ENCODE measurements around the gene FOXC1. TPM values are rescaled to one million over a fixed set of nuclear protein-coding genes. Genes with fewer than 3 reads are reported as not detected.
A peak's percentile ranks its signal among the peaks of the same experiment; 100 is the strongest.

FOXC1 gene
- total RNA-seq, 1 donor from 2014 or later = 2.9 TPM

DNA sequence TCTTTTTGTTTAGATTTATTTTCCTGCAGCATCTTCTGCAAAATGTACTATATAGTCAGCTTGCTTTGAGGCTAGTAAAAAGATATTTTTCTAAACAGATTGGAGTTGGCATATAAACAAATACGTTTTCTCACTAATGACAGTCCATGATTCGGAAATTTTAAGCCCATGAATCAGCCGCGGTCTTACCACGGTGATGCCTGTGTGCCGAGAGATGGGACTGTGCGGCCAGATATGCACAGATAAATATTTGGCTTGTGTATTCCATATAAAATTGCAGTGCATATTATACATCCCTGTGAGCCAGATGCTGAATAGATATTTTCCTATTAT, 3.2 kb downstream of the FOXC1 start:
- Mint-ChIP-seq H3K27me3 (ENCODE audit: low read depth, unreplicated experiment) (peaks cover 45% of the 10 kb centered on the region), H3K36me3 (ENCODE audit: low read depth, unreplicated experiment) (peaks cover 2% of the 10 kb centered on the region), H3K9me3 (ENCODE audit: unreplicated experiment) (peaks cover 8% of the 10 kb centered on the region), H3K4me3 (ENCODE audit: unreplicated experiment) (peak overlapping the region; percentile 73), H3K4me1 (ENCODE audit: low read depth, unreplicated experiment) (peaks cover 9% of the 10 kb centered on the region), H3K27ac (ENCODE audit: unreplicated experiment) (no peak overlapping the region)
- Histone ChIP-seq H3K27me3 (ENCODE audit: insufficient read depth, low read length) (peaks cover 35% of the 10 kb centered on the region), H2AFZ (ENCODE audit: low read depth, low read length) (no peak overlapping the region), H4K20me1 (ENCODE audit: insufficient read depth, low read length) (peaks cover 22% of the 10 kb centered on the region), H3K4me2 (ENCODE audit: low read length) (peak overlapping the region; percentile 84), H3K79me2 (ENCODE audit: insufficient read depth, low read length) (peaks cover 35% of the 10 kb centered on the region), H3K36me3 (ENCODE audit: insufficient read depth, low read length) (no peaks in the 10 kb centered on the region), H3K4me3 (ENCODE audit: insufficient read depth, low read depth, low read length) (peak overlapping the region; percentile 70), H3K9me3 (ENCODE audit: insufficient read depth, low read depth, low read length) (no peaks in the 10 kb centered on the region), H3K9ac (ENCODE audit: low read length) (peak overlapping the region; percentile 88), H3K27ac (ENCODE audit: low read depth, low read length) (no peak overlapping the region), H3K4me1 (ENCODE audit: insufficient read depth, low read length) (peaks cover 19% of the 10 kb centered on the region)
- DNase-seq (ENCODE audit: low read depth) (peak; percentile 63), FAIRE-seq (no peak)
- no peak for TF ChIP-seq EZH2 (IDR thresholded peaks at IDR 0.05; ENCODE audit: insufficient read depth, low read length)
- TF ChIP-seq, protein P1, sequence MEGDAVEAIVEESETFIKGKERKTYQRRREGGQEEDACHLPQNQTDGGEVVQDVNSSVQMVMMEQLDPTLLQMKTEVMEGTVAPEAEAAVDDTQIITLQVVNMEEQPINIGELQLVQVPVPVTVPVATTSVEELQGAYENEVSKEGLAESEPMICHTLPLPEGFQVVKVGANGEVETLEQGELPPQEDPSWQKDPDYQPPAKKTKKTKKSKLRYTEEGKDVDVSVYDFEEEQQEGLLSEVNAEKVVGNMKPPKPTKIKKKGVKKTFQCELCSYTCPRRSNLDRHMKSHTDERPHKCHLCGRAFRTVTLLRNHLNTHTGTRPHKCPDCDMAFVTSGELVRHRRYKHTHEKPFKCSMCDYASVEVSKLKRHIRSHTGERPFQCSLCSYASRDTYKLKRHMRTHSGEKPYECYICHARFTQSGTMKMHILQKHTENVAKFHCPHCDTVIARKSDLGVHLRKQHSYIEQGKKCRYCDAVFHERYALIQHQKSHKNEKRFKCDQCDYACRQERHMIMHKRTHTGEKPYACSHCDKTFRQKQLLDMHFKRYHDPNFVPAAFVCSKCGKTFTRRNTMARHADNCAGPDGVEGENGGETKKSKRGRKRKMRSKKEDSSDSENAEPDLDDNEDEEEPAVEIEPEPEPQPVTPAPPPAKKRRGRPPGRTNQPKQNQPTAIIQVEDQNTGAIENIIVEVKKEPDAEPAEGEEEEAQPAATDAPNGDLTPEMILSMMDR (IDR thresholded peaks at IDR 0.05; ENCODE audit: insufficient read depth, low read depth, low read length) = no peak

DNA sequence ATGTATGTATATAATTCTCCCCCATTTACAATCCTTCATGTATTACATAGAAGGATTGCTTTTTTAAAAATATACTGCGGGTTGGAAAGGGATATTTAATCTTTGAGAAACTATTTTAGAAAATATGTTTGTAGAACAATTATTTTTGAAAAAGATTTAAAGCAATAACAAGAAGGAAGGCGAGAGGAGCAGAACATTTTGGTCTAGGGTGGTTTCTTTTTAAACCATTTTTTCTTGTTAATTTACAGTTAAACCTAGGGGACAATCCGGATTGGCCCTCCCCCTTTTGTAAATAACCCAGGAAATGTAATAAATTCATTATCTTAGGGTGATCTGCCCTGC, 3.6 kb downstream of the FOXC1 start:
- Histone ChIP-seq H3K4me1 (ENCODE audit: insufficient read depth, low read length) (peaks cover 19% of the 10 kb centered on the region), H3K9me3 (ENCODE audit: insufficient read depth, low read depth, low read length) (no peaks in the 10 kb centered on the region), H3K79me2 (ENCODE audit: insufficient read depth, low read length) (peaks cover 35% of the 10 kb centered on the region), H3K27me3 (ENCODE audit: insufficient read depth, low read length) (peaks cover 32% of the 10 kb centered on the region), H4K20me1 (ENCODE audit: insufficient read depth, low read length) (peaks cover 18% of the 10 kb centered on the region), H3K27ac (ENCODE audit: low read depth, low read length) (peak overlapping the region; percentile 73), H3K4me3 (ENCODE audit: insufficient read depth, low read depth, low read length) (peak overlapping the region; percentile 70), H2AFZ (ENCODE audit: low read depth, low read length) (no peak overlapping the region), H3K9ac (ENCODE audit: low read length) (peak overlapping the region; percentile 80), H3K4me2 (ENCODE audit: low read length) (peak overlapping the region; percentile 84), H3K36me3 (ENCODE audit: insufficient read depth, low read length) (no peaks in the 10 kb centered on the region)
- H3K27me3 Mint-ChIP-seq (ENCODE audit: low read depth, unreplicated experiment) = peaks cover 46% of the 10 kb centered on the region
- FAIRE-seq (no peak), DNase-seq (ENCODE audit: low read depth) (no peak)
- H3K4me3 Mint-ChIP-seq (ENCODE audit: unreplicated experiment) = peak overlapping the region; percentile 73
- peaks cover 2% of the 10 kb centered on the region for H3K36me3 Mint-ChIP-seq (ENCODE audit: low read depth, unreplicated experiment)
- no peak for TF ChIP-seq EZH2 (IDR thresholded peaks at IDR 0.05; ENCODE audit: insufficient read depth, low read length)
- TF ChIP-seq, protein P1 (IDR thresholded peaks at IDR 0.05; ENCODE audit: insufficient read depth, low read depth, low read length) = no peak
- peaks cover 9% of the 10 kb centered on the region for H3K9me3 Mint-ChIP-seq (ENCODE audit: unreplicated experiment)
- peak overlapping the region; percentile 66 for H3K27ac Mint-ChIP-seq (ENCODE audit: unreplicated experiment)
- peaks cover 9% of the 10 kb centered on the region for H3K4me1 Mint-ChIP-seq (ENCODE audit: low read depth, unreplicated experiment)

DNA sequence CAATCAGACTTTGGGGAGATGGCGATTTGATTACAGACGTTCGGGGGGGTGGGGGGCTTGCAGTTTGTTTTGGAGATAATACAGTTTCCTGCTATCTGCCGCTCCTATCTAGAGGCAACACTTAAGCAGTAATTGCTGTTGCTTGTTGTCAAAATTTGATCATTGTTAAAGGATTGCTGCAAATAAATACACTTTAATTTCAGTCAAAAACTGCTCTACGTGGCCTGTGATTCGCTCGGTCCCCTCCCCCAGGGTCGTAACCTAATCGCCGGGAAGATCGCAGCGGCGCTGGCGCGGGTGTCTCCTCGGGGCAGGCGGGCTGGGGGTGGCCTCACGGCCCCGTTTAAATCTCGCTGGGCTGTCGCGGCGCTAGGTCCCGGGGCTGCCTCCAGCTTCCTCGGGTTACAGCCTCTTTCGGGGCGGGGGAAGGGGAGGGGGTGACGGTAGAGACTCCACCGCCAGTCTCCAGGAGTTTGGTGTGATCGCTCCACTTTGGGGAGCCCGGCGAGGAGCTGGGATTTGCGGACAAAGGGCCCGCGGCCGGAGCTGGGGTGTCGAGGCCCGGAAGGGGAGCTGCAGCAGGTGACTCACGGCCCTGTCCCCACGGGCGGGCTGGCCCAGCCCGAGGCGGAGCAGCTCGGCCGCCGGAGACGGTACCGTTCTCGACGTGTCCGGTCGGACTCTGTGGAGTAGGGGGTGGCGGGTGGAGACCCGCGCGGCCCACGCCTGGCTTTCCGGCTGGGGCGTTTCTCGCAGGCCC, 4.2 kb downstream of the FOXC1 start:
- Mint-ChIP-seq H3K4me3 (ENCODE audit: unreplicated experiment) (peak overlapping the region; percentile 73), H3K4me1 (ENCODE audit: low read depth, unreplicated experiment) (peaks cover 7% of the 10 kb centered on the region), H3K27ac (ENCODE audit: unreplicated experiment) (peak overlapping the region; percentile 66), H3K36me3 (ENCODE audit: low read depth, unreplicated experiment) (peaks cover 2% of the 10 kb centered on the region), H3K27me3 (ENCODE audit: low read depth, unreplicated experiment) (peaks cover 46% of the 10 kb centered on the region), H3K9me3 (ENCODE audit: unreplicated experiment) (peaks cover 8% of the 10 kb centered on the region)
- Histone ChIP-seq H3K27me3 (ENCODE audit: insufficient read depth, low read length) (peaks cover 31% of the 10 kb centered on the region), H3K4me3 (ENCODE audit: insufficient read depth, low read depth, low read length) (peak overlapping the region; percentile 70), H2AFZ (ENCODE audit: low read depth, low read length) (peak overlapping the region; percentile 20), H3K4me2 (ENCODE audit: low read length) (peak overlapping the region; percentile 84), H3K27ac (ENCODE audit: low read depth, low read length) (peak overlapping the region; percentile 73), H3K36me3 (ENCODE audit: insufficient read depth, low read length) (no peaks in the 10 kb centered on the region), H4K20me1 (ENCODE audit: insufficient read depth, low read length) (peaks cover 18% of the 10 kb centered on the region), H3K9ac (ENCODE audit: low read length) (peak overlapping the region; percentile 80), H3K9me3 (ENCODE audit: insufficient read depth, low read depth, low read length) (no peaks in the 10 kb centered on the region), H3K4me1 (ENCODE audit: insufficient read depth, low read length) (peaks cover 14% of the 10 kb centered on the region), H3K79me2 (ENCODE audit: insufficient read depth, low read length) (peaks cover 37% of the 10 kb centered on the region)
- no peak for FAIRE-seq
- no peak for DNase-seq (ENCODE audit: low read depth)
- TF ChIP-seq, protein P1 (IDR thresholded peaks at IDR 0.05; ENCODE audit: insufficient read depth, low read depth, low read length) = no peak
- TF ChIP-seq EZH2 (IDR thresholded peaks at IDR 0.05; ENCODE audit: insufficient read depth, low read length) = peak; percentile 85
